Ovary (tissue), 3 donors: ENCODE data around the gene MTUS2.

Experiments used
- EP300 ChIP-seq: sonication (generic); formaldehyde crosslinking; IDR thresholded peaks from one replicate; pipeline ENCODE4 v1.6.1; 2017; ENCODE audit warnings: antibody characterized with exemption
- POLR2A ChIP-seq: fragments of 450-650 bp; IDR thresholded peaks from one replicate; pipeline ENCODE4 v1.6.1; 2017; ENCODE audit warnings: antibody characterized with exemption, mild to moderate bottlenecking, moderate library complexity
- TF ChIP-seq, protein P1 (sequence below), 3 donors: fragments of 450-650 bp in 2 of 3; fragments of 200-600 bp in 1 of 3; IDR thresholded peaks; one replicate each; pipeline versions ENCODE4 v1.5.1 to v1.8.0; 2016 to 2022; ENCODE audit warnings: antibody characterized with exemption in 3 of 3, mild to moderate bottlenecking in 1 of 3
- donor health status: DM: no; HTN: no; CAD: no.

DNA sequence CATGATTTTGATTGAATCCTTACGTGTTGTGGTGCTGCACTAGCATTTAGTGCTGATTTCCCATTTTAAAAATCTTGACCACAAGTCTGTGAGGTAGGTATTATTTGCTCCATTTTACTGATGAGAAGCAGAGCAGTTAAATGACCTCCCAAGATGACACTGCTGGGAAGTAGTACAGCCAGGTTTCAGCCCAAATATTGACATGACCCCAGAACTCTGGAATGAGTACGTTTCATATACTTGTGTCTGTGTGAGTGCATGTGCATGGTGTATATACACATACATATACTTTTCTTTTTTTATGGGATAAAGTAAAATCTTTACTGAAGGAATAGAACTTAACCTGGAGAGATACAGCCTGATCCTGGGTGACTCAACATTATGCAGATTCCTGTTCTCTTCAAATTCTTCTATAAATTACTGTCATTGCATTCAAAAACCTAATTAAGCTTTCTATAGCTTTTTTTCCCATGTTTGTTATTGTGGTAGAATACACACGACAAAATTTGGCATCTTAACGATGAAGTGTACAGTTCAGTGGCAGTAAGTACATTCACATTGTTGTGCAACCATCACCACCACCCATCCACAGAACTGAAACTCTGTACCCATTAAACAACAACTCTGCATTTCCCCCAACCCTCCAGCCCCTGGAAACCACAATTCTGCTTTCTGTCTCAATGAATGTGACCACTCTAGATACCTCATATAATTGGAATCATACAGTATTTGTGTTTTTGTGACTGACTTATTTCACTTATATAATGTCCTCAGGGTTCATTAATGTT is 311.9 kb downstream of the MTUS2 start:
- TF ChIP-seq, protein P1, sequence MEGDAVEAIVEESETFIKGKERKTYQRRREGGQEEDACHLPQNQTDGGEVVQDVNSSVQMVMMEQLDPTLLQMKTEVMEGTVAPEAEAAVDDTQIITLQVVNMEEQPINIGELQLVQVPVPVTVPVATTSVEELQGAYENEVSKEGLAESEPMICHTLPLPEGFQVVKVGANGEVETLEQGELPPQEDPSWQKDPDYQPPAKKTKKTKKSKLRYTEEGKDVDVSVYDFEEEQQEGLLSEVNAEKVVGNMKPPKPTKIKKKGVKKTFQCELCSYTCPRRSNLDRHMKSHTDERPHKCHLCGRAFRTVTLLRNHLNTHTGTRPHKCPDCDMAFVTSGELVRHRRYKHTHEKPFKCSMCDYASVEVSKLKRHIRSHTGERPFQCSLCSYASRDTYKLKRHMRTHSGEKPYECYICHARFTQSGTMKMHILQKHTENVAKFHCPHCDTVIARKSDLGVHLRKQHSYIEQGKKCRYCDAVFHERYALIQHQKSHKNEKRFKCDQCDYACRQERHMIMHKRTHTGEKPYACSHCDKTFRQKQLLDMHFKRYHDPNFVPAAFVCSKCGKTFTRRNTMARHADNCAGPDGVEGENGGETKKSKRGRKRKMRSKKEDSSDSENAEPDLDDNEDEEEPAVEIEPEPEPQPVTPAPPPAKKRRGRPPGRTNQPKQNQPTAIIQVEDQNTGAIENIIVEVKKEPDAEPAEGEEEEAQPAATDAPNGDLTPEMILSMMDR (IDR thresholded peaks at IDR 0.05): no peak
- TF ChIP-seq POLR2A: no peak
- TF ChIP-seq EP300: no peak
